Upper lobe of right lung (tissue), 1 donor: ENCODE data around the gene EDARADD. TPM values are rescaled to one million over a fixed set of nuclear protein-coding genes. Genes with fewer than 3 reads are reported as not detected.

ENCODE experiments used
- ATAC-seq: fragments of 200-7000 bp; cut with Tn5 transposase; one replicate; pipeline ENCODE4 v1.9.1; 2020; ENCODE audit warnings: mild to moderate bottlenecking, moderate library complexity
- DNase-seq: peaks from one replicate; pipeline ENCODE4 v3.0.0-alpha.2; 2020
- H3K27ac ChIP-seq: fragments of 200-600 bp; one replicate; pipeline ENCODE4 v1.8.0; 2022
- H3K27me3 ChIP-seq: fragments of 200-600 bp; one replicate; pipeline ENCODE4 v1.8.0; 2022; ENCODE audit warnings: mild to moderate bottlenecking
- H3K36me3 ChIP-seq: fragments of 200-600 bp; one replicate; pipeline ENCODE4 v1.8.0; 2022
- H3K4me1 ChIP-seq: fragments of 200-600 bp; one replicate; pipeline ENCODE4 v1.8.0; 2022
- H3K4me3 ChIP-seq: fragments of 200-600 bp; one replicate; pipeline ENCODE4 v1.8.0; 2022; ENCODE audit warnings: mild to moderate bottlenecking
- H3K9me3 ChIP-seq: fragments of 200-600 bp; one replicate; pipeline ENCODE4 v1.8.0; 2022
- CTCF ChIP-seq: fragments of 200-600 bp; IDR thresholded peaks from one replicate; pipeline ENCODE4 v1.8.0; 2022; ENCODE audit warnings: antibody characterized with exemption
- intact Hi-C: fragments of 100-400 bp; cut with DNase I; formaldehyde crosslinking; loops from one replicate; pipeline ENCODE4 v1.11.0; 2022
- total RNA-seq: library from RNA; stranded (reverse); fragmentation: NEBNext Ultra II Directional; extraction: Animal tissue kit (Norgen Biotek cat#: 25700); gene quantifications from one replicate; pipeline ENCODE4 v1.2.1, GENCODE V29; 2021
- donor health status: DM: no; HTN: yes; CAD: no; lungs with severe emphysema.

The EDARADD gene
- total RNA-seq, 1 donor from 2014 or later = 0.78 TPM

- Histone ChIP-seq H3K27me3 (no peaks in the 10 kb centered on the region), H3K4me1 (peaks cover 9% of the 10 kb centered on the region), H3K4me3 (no peak overlapping the region), H3K27ac (no peak overlapping the region), H3K9me3 (no peaks in the 10 kb centered on the region), H3K36me3 (peaks cover 40% of the 10 kb centered on the region)
- TF ChIP-seq CTCF = no peak
- DNase-seq = no peak
- ATAC-seq = no peak
- intact Hi-C loops = no loop called here
Observed at GRCh38 chr1:236526079-236526478, 132.0 kb downstream of the EDARADD start.

- Histone ChIP-seq H3K36me3 (peaks cover 70% of the 10 kb centered on the region), H3K4me3 (no peak overlapping the region), H3K9me3 (no peaks in the 10 kb centered on the region), H3K27ac (no peak overlapping the region), H3K4me1 (peaks cover 7% of the 10 kb centered on the region), H3K27me3 (no peaks in the 10 kb centered on the region)
- TF ChIP-seq CTCF = no peak
- intact Hi-C loops = no loop called here
- DNase-seq (no peak), ATAC-seq (no peak)
Observed at GRCh38 chr1:236530286-236530685, 136.2 kb downstream of the EDARADD start.

GRCh38 chr1:236530959-236531358 lies 136.9 kb downstream of the EDARADD start:
- ATAC-seq (no peak), DNase-seq (no peak)
- Histone ChIP-seq H3K36me3 (peaks cover 70% of the 10 kb centered on the region), H3K27ac (no peak overlapping the region), H3K4me3 (no peak overlapping the region), H3K4me1 (peaks cover 7% of the 10 kb centered on the region), H3K9me3 (no peaks in the 10 kb centered on the region), H3K27me3 (no peaks in the 10 kb centered on the region)
- TF ChIP-seq CTCF = no peak
- intact Hi-C loops = no loop called here

GRCh38 chr1:236532850-236533249 lies 138.8 kb downstream of the EDARADD start:
- intact Hi-C loops = no loop called here
- Histone ChIP-seq H3K27ac (no peak overlapping the region), H3K27me3 (no peaks in the 10 kb centered on the region), H3K9me3 (no peaks in the 10 kb centered on the region), H3K4me3 (no peak overlapping the region), H3K4me1 (peaks cover 7% of the 10 kb centered on the region), H3K36me3 (peaks cover 51% of the 10 kb centered on the region)
- ATAC-seq (no peak), DNase-seq (no peak)
- TF ChIP-seq CTCF = no peak

- intact Hi-C loops = no loop called here
- DNase-seq (no peak), ATAC-seq (no peak)
- Histone ChIP-seq H3K4me3 (no peak overlapping the region), H3K36me3 (peaks cover 57% of the 10 kb centered on the region), H3K27me3 (no peaks in the 10 kb centered on the region), H3K9me3 (no peaks in the 10 kb centered on the region), H3K27ac (no peak overlapping the region), H3K4me1 (peaks cover 7% of the 10 kb centered on the region)
- no peak for TF ChIP-seq CTCF
Observed at GRCh38 chr1:236534151-236534651, 140.1 kb downstream of the EDARADD start.

Other genes starting within 250 kb of the EDARADD start
- gene ERO1B, start 112.3 kb upstream of the EDARADD start, total RNA-seq = 7.8 TPM
- gene LGALS8, start 129.7 kb downstream of the EDARADD start, total RNA-seq = 81.7 TPM
- 23.6 TPM for gene HEATR1, start 210.2 kb downstream of the EDARADD start, total RNA-seq